Adipocyte (in vitro differentiated cells): ENCODE measurements around the gene UNC5A.

Experiments used
- DNase-seq: peaks from one replicate; pipeline ENCODE4 v3.0.0-alpha.2; 2015; ENCODE audit warnings: low read depth
- H3K27me3 ChIP-seq: replicated peaks from 2 replicates; pipeline ENCODE4 v1.7.0; 2013; ENCODE audit warnings: mild to moderate bottlenecking, low read length, moderate library complexity; ENCODE audit not compliant: control insufficient read depth, insufficient read depth
- H3K36me3 ChIP-seq: 2 replicates; pipeline ENCODE4 v1.7.0; 2013; ENCODE audit warnings: low read length, mild to moderate bottlenecking, moderate library complexity; ENCODE audit not compliant: control insufficient read depth, insufficient read depth, severe bottlenecking
- H3K4me1 ChIP-seq: 2 replicates; pipeline ENCODE4 v1.7.0; 2013; ENCODE audit warnings: mild to moderate bottlenecking, low read length, moderate library complexity; ENCODE audit not compliant: control insufficient read depth, insufficient read depth
- H3K4me3 ChIP-seq: 2 replicates; pipeline ENCODE4 v1.7.0; 2013; ENCODE audit warnings: mild to moderate bottlenecking, low read length, moderate library complexity
- H3K9ac ChIP-seq: 2 replicates; pipeline ENCODE4 v1.7.0; 2013; ENCODE audit warnings: mild to moderate bottlenecking, low read length, moderate library complexity
- H3K9me3 ChIP-seq: 2 replicates; pipeline ENCODE4 v1.7.0; 2013; ENCODE audit warnings: mild to moderate bottlenecking, low read length, moderate library complexity; ENCODE audit not compliant: control insufficient read depth

Gene UNC5A

GRCh38 chr5:176817369-176817840 lies 7.0 kb downstream of the UNC5A start:
- peak overlapping the region; percentile 54 for H3K4me3 ChIP-seq
- no peak overlapping the region for H3K9ac ChIP-seq
- peaks cover 72% of the 10 kb centered on the region for H3K27me3 ChIP-seq
- H3K9me3 ChIP-seq: no peaks in the 10 kb centered on the region
- DNase-seq: peak; percentile 18
- H3K36me3 ChIP-seq: no peaks in the 10 kb centered on the region
- peaks cover 6% of the 10 kb centered on the region for H3K4me1 ChIP-seq

GRCh38 chr5:176817841-176818377 lies 7.5 kb downstream of the UNC5A start:
- peak; percentile 34 for DNase-seq
- Histone ChIP-seq H3K36me3 (no peaks in the 10 kb centered on the region), H3K27me3 (peaks cover 72% of the 10 kb centered on the region), H3K9me3 (no peaks in the 10 kb centered on the region), H3K4me3 (peak overlapping the region; percentile 54), H3K4me1 (peaks cover 6% of the 10 kb centered on the region), H3K9ac (no peak overlapping the region)

GRCh38 chr5:176818391-176819098 lies 8.2 kb downstream of the UNC5A start:
- Histone ChIP-seq H3K4me1 (peaks cover 6% of the 10 kb centered on the region), H3K9ac (no peak overlapping the region), H3K9me3 (no peaks in the 10 kb centered on the region), H3K36me3 (no peaks in the 10 kb centered on the region), H3K4me3 (peak overlapping the region; percentile 54), H3K27me3 (peaks cover 71% of the 10 kb centered on the region)
- DNase-seq: no peak

- H3K4me3 ChIP-seq: no peak overlapping the region
- H3K4me1 ChIP-seq: peaks cover 6% of the 10 kb centered on the region
- no peaks in the 10 kb centered on the region for H3K9me3 ChIP-seq
- H3K36me3 ChIP-seq: no peaks in the 10 kb centered on the region
- peaks cover 78% of the 10 kb centered on the region for H3K27me3 ChIP-seq
- DNase-seq: no peak
- no peak overlapping the region for H3K9ac ChIP-seq
Observed at GRCh38 chr5:176819476-176819875, 9.1 kb downstream of the UNC5A start.

- H3K4me1 ChIP-seq: peaks cover 6% of the 10 kb centered on the region
- no peak overlapping the region for H3K4me3 ChIP-seq
- DNase-seq: no peak
- H3K9me3 ChIP-seq: no peaks in the 10 kb centered on the region
- no peak overlapping the region for H3K9ac ChIP-seq
- H3K27me3 ChIP-seq: peaks cover 71% of the 10 kb centered on the region
- no peaks in the 10 kb centered on the region for H3K36me3 ChIP-seq
Observed at GRCh38 chr5:176820937-176821336, 10.6 kb downstream of the UNC5A start.

- Histone ChIP-seq H3K4me3 (no peak overlapping the region), H3K9ac (no peak overlapping the region), H3K27me3 (peaks cover 68% of the 10 kb centered on the region), H3K4me1 (peaks cover 6% of the 10 kb centered on the region), H3K36me3 (no peaks in the 10 kb centered on the region), H3K9me3 (no peaks in the 10 kb centered on the region)
- DNase-seq: no peak
Observed at GRCh38 chr5:176821441-176821840, 11.1 kb downstream of the UNC5A start.

GRCh38 chr5:176822041-176822792 lies 11.9 kb downstream of the UNC5A start:
- Histone ChIP-seq H3K36me3 (no peaks in the 10 kb centered on the region), H3K4me3 (no peak overlapping the region), H3K27me3 (peaks cover 62% of the 10 kb centered on the region), H3K4me1 (peaks cover 6% of the 10 kb centered on the region), H3K9ac (no peak overlapping the region), H3K9me3 (no peaks in the 10 kb centered on the region)
- DNase-seq: no peak

- H3K9ac ChIP-seq: no peak overlapping the region
- H3K36me3 ChIP-seq: no peaks in the 10 kb centered on the region
- H3K4me3 ChIP-seq: no peak overlapping the region
- DNase-seq: no peak
- H3K4me1 ChIP-seq: peaks cover 4% of the 10 kb centered on the region
- H3K9me3 ChIP-seq: no peaks in the 10 kb centered on the region
- peaks cover 62% of the 10 kb centered on the region for H3K27me3 ChIP-seq
Observed at GRCh38 chr5:176822793-176823481, 12.6 kb downstream of the UNC5A start.

GRCh38 chr5:176823869-176824412 lies 13.6 kb downstream of the UNC5A start:
- Histone ChIP-seq H3K4me3 (no peak overlapping the region), H3K36me3 (no peaks in the 10 kb centered on the region), H3K4me1 (no peaks in the 10 kb centered on the region), H3K9me3 (no peaks in the 10 kb centered on the region), H3K27me3 (peaks cover 51% of the 10 kb centered on the region), H3K9ac (no peak overlapping the region)
- no peak for DNase-seq

- DNase-seq: no peak
- H3K4me1 ChIP-seq: no peaks in the 10 kb centered on the region
- H3K36me3 ChIP-seq: no peaks in the 10 kb centered on the region
- no peak overlapping the region for H3K9ac ChIP-seq
- no peak overlapping the region for H3K4me3 ChIP-seq
- H3K27me3 ChIP-seq: peaks cover 45% of the 10 kb centered on the region
- no peaks in the 10 kb centered on the region for H3K9me3 ChIP-seq
Observed at GRCh38 chr5:176824604-176825003, 14.2 kb downstream of the UNC5A start.

- no peaks in the 10 kb centered on the region for H3K9me3 ChIP-seq
- peaks cover 43% of the 10 kb centered on the region for H3K27me3 ChIP-seq
- H3K4me1 ChIP-seq: no peaks in the 10 kb centered on the region
Observed at GRCh38 chr5:176825234-176825633, 14.9 kb downstream of the UNC5A start.

More at GRCh38 chr5:176825234-176825633, 14.9 kb downstream of the UNC5A start:
- DNase-seq: no peak
- no peak overlapping the region for H3K9ac ChIP-seq
- no peaks in the 10 kb centered on the region for H3K36me3 ChIP-seq
- H3K4me3 ChIP-seq: no peak overlapping the region
